OCI-LY1 (cell line): ENCODE results near the gene ANGPTL8.
A peak's percentile ranks its signal among the peaks of the same experiment; 100 is the strongest.

Experiments used
- H2AFZ ChIP-seq: fragments of 200-600 bp; sonication (generic), shearing (Covaris generic); 2 replicates; pipeline ENCODE4 v1.6.0; 2014; ENCODE audit warnings: antibody characterized with exemption, mild to moderate bottlenecking, low read length
- H3F3A ChIP-seq: fragments of 200-600 bp; sonication (generic), shearing (Covaris generic); 2 replicates; pipeline ENCODE4 v1.6.0; 2014; ENCODE audit warnings: mild to moderate bottlenecking, antibody characterized with exemption, low read length, moderate library complexity; ENCODE audit not compliant: insufficient read depth
- H3K27ac ChIP-seq: fragments of 200-600 bp; sonication (generic); 2 replicates; pipeline ENCODE4 v1.5.1; 2014; ENCODE audit warnings: low read length, mixed run types, mild to moderate bottlenecking, low read depth; ENCODE audit not compliant: poor library complexity, severe bottlenecking
- H3K27me3 ChIP-seq: fragments of 200-600 bp; sonication (generic); 2 replicates; pipeline ENCODE4 v1.6.0; 2014; ENCODE audit warnings: antibody characterized with exemption, mild to moderate bottlenecking, low read length, moderate library complexity; ENCODE audit not compliant: insufficient read depth
- H3K36me3 ChIP-seq: fragments of 200-600 bp; sonication (generic); 2 replicates; pipeline ENCODE4 v1.6.1; 2014; ENCODE audit warnings: mild to moderate bottlenecking, antibody characterized with exemption, low read length, moderate library complexity, mixed read lengths; ENCODE audit not compliant: insufficient read depth
- H3K4me1 ChIP-seq: fragments of 200-600 bp; sonication (generic); 2 replicates; pipeline ENCODE4 v1.5.1; 2014; ENCODE audit warnings: mild to moderate bottlenecking, low read length, moderate library complexity; ENCODE audit not compliant: insufficient read depth, severe bottlenecking
- H3K4me2 ChIP-seq: fragments of 200-600 bp; sonication (generic), shearing (Covaris generic); 2 replicates; pipeline ENCODE4 v1.6.1; 2014; ENCODE audit warnings: low read length
- H3K4me3 ChIP-seq: fragments of 200-600 bp; sonication (generic); 2 replicates; pipeline ENCODE4 v1.5.1; 2014; ENCODE audit warnings: low read length, low read depth, mild to moderate bottlenecking, mixed read lengths; ENCODE audit not compliant: poor library complexity, severe bottlenecking
- H3K79me2 ChIP-seq: fragments of 200-600 bp; shearing (Covaris generic); 2 replicates; pipeline ENCODE4 v1.6.1; 2016; ENCODE audit warnings: mixed run types, low read length, mixed read lengths; ENCODE audit not compliant: insufficient read depth
- H3K9ac ChIP-seq: fragments of 200-600 bp; sonication (generic), shearing (Covaris generic); 2 replicates; pipeline ENCODE4 v1.6.1; 2014; ENCODE audit warnings: mild to moderate bottlenecking, low read length, mixed read lengths
- H3K9me2 ChIP-seq: fragments of 200-600 bp; sonication (generic), shearing (Covaris generic); 2 replicates; pipeline ENCODE4 v1.6.1; 2014; ENCODE audit warnings: low read depth, mild to moderate bottlenecking, low read length, mixed read lengths
- H3K9me3 ChIP-seq: fragments of 200-600 bp; shearing (Covaris generic); 2 replicates; pipeline ENCODE4 v1.6.1; 2014; ENCODE audit warnings: low read length, mixed read lengths
- H4K20me1 ChIP-seq: fragments of 200-600 bp; sonication (generic), shearing (Covaris generic); 2 replicates; pipeline ENCODE4 v1.6.0; 2016; ENCODE audit warnings: mild to moderate bottlenecking, low read length; ENCODE audit not compliant: insufficient read depth
- EZH2 ChIP-seq: fragments of 200-600 bp; sonication (generic), shearing (Covaris generic); IDR thresholded peaks from 2 replicates; pipeline ENCODE4 v1.8.0; 2017; ENCODE audit warnings: borderline replicate concordance, mixed run types, mild to moderate bottlenecking, antibody characterized with exemption, low read length, moderate library complexity, mixed read lengths
- TF ChIP-seq, protein P1 (sequence below): fragments of 200-600 bp; sonication (generic), shearing (Covaris generic); IDR thresholded peaks from 2 replicates; pipeline ENCODE4 v1.5.1; 2017; ENCODE audit warnings: mild to moderate bottlenecking, antibody characterized with exemption, low read length, moderate library complexity, mixed read lengths

ANGPTL8 gene

DNA sequence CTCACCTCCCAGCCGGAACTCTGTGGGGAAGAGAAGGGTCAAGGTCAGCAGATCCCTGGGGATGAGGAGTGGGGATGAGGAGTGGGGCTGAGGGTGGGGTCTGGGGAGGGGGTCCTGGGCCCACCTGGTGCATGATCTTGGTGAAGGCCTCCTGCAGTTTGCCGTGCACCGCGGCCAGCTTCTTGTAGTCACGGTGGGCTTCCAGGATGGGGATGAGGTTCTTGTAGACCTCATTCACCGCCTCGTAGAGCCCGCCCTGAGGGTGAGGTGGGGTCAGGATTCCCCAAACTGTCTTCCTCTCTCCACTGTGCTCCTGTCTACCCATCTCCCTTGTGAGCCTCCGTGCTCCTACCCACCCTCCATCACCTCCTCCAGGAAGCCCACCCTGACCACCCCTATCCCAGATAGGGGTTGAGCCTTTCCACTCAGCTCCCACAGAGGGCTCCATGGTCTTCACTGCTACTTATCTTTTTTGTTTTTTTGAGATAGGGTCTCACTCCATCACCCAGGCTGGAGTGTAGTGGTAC is 35.3 kb upstream of the ANGPTL8 start:
- Histone ChIP-seq H3K27me3 (no peaks in the 10 kb centered on the region), H3K36me3 (no peaks in the 10 kb centered on the region), H4K20me1 (no peaks in the 10 kb centered on the region), H3K79me2 (no peaks in the 10 kb centered on the region), H3K4me1 (peaks cover 56% of the 10 kb centered on the region), H2AFZ (no peak overlapping the region), H3K4me3 (no peak overlapping the region), H3K9me2 (no peaks in the 10 kb centered on the region), H3F3A (0 out of 2 replicates have a peak, but pooled peaks cover 3% of the 10 kb centered on the region), H3K9me3 (no peaks in the 10 kb centered on the region), H3K27ac (peak overlapping the region; percentile 87), H3K9ac (no peak overlapping the region), H3K4me2 (no peak overlapping the region)
- TF ChIP-seq, protein P1, sequence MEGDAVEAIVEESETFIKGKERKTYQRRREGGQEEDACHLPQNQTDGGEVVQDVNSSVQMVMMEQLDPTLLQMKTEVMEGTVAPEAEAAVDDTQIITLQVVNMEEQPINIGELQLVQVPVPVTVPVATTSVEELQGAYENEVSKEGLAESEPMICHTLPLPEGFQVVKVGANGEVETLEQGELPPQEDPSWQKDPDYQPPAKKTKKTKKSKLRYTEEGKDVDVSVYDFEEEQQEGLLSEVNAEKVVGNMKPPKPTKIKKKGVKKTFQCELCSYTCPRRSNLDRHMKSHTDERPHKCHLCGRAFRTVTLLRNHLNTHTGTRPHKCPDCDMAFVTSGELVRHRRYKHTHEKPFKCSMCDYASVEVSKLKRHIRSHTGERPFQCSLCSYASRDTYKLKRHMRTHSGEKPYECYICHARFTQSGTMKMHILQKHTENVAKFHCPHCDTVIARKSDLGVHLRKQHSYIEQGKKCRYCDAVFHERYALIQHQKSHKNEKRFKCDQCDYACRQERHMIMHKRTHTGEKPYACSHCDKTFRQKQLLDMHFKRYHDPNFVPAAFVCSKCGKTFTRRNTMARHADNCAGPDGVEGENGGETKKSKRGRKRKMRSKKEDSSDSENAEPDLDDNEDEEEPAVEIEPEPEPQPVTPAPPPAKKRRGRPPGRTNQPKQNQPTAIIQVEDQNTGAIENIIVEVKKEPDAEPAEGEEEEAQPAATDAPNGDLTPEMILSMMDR = no peak; the same call in 1 of the 2 replicates

DNA sequence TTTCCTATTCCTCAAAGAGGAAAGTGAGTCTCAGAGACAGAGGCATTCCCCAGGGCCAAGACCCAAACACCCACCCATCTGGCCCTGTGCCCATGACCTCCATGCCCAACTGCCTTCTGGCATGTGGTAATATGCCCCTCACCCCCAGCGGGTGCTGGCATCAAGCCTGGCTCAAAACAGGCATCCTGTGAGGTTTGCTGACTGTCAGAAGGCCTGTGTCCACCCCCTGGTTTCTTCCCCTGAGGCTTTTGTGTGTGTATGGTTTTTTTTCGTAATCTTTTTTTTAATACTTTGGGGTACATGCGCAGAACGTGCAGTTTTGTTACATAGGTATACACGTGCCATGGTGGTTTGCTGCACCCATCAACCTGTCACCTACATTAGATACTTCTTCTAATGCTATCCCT is 34.5 kb upstream of the ANGPTL8 start:
- no peaks in the 10 kb centered on the region for H3K36me3 ChIP-seq
- no peak overlapping the region; the same call in 1 of the 2 replicates for H3K4me2 ChIP-seq
- 0 out of 2 replicates have a peak, but pooled peaks cover 3% of the 10 kb centered on the region for H3F3A ChIP-seq
- H3K4me1 ChIP-seq = peaks cover 48% of the 10 kb centered on the region
- H3K27me3 ChIP-seq = no peaks in the 10 kb centered on the region
- peak overlapping the region; percentile 87 for H3K27ac ChIP-seq
- H3K4me3 ChIP-seq = no peak overlapping the region
- H3K9me2 ChIP-seq = no peaks in the 10 kb centered on the region
- peak overlapping the region; percentile 30; the same call in 1 of the 2 replicates for H3K9ac ChIP-seq
- no peak overlapping the region for H2AFZ ChIP-seq
- H4K20me1 ChIP-seq = no peaks in the 10 kb centered on the region
- H3K9me3 ChIP-seq = no peaks in the 10 kb centered on the region
- no peak for TF ChIP-seq EZH2
- TF ChIP-seq, protein P1 = no peak
- no peaks in the 10 kb centered on the region for H3K79me2 ChIP-seq

DNA sequence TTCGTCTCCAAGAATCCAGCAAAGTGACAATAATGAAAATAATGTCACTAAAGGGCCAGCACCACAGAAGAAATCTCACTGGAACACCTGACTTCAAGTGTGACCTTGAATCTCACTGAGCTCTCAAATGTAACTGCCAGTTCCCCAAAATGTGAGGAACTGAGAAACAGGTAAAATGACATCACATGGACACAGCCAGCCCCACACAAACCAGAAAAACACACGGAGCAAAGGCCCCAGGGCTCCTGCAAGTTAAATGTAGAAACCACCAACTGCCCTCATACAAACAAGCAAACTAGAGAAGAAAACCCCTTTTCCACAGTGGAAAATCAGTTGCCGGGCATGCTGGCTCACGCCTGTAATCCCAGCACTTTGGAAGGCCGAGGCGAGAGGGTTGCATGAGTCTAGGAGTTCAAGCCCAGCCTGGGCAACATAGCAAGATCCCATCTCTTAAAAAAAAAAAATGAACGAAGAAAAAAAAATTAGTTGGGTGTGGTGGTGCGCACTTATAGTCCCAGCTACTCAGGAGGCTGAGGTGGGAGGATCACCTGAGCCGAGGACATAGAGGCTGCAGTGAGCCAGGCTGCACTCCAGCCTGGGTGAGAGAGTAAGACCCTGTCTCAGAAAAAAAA is 33.4 kb upstream of the ANGPTL8 start:
- Histone ChIP-seq H4K20me1 (no peaks in the 10 kb centered on the region), H3K27ac (peak overlapping the region; percentile 87), H3K36me3 (no peaks in the 10 kb centered on the region), H2AFZ (no peak overlapping the region), H3K9me2 (no peaks in the 10 kb centered on the region), H3K79me2 (no peaks in the 10 kb centered on the region), H3K9ac (no peak overlapping the region), H3K27me3 (no peaks in the 10 kb centered on the region), H3K9me3 (no peaks in the 10 kb centered on the region), H3F3A (0 out of 2 replicates have a peak, but pooled peaks cover 3% of the 10 kb centered on the region), H3K4me2 (no peak overlapping the region), H3K4me1 (peaks cover 37% of the 10 kb centered on the region), H3K4me3 (no peak overlapping the region)
- TF ChIP-seq, protein P1 = no peak
- no peak for TF ChIP-seq EZH2
